NCI-H1092 treated with DMSO at 0.1 percent for 48 hours (cell line): Measurements from ENCODE around the gene CDKN2B-AS1.
A peak's percentile ranks its signal among the peaks of the same experiment; 100 is the strongest.

Experiments
- DNase-seq: peaks from one replicate; lab custom pipeline; 2025; lab: John Stamatoyannopoulos, UW

Gene CDKN2B-AS1

GRCh38 chr9:22117511-22118384 lies 123.2 kb downstream of the CDKN2B-AS1 start:
- no peak for DNase-seq

DNA sequence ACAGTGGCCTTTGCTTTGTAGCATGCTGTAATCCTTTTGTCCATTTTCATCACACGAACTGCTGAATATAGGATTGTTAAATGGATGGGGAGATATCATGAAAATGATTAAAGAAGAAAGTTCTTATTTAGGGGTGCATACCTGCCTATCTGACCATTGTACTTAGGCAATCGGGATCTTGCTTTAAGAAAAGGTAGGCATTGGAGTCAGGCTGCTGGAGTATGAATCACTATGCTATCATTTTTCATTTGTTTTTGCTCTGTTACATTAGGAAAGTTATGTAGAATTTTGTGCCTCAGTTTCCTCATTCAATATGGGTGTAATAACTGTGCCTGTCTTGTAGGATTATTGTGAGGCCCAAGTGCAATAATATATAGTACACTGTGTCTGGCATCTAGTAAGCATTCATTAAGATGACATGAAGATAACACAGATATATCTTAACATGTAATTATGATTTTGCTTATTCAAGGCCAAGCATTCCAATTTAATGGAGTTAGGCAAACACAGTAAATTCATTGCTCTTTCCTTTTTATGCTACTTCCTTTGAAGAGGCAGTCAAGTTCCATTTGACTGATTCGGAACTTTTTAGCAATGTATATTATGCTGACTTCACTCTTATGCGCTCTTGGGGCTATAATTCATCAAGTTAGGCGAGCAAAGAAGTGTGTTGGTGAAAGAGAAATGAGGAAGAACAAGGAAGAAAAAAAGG lies 124.4 kb downstream of the CDKN2B-AS1 start:
- DNase-seq, result no peak

DNA sequence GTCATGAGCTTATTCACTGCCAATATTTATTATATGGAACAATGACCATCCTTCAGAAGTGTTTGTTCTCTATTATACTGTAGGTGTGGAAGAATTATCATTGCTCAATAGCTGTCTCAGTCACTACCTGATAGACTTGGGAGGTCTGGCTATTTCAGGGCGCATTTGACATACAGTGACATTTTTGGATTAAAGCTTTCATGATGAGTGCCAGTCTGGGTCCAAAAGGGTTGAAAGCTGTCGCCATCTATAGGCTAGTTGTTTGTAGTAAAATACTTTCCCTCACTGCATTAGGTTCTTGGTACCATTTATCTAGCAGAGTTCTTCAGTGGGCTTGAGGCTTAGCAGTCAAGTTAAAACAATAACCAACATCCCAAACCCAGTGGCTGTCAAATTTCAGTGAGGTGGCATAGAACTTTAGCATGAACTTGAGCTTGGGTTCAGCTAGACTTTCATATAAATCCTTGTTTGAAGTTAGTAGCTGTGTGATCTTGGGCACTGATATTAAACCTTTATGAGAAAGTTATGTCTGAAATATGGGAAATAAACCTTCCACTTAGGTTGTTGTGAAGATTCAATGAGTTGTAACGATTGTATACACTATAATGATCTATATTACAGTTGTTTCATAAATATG lies 125.0 kb downstream of the CDKN2B-AS1 start:
- peak; percentile 28 for DNase-seq

DNA sequence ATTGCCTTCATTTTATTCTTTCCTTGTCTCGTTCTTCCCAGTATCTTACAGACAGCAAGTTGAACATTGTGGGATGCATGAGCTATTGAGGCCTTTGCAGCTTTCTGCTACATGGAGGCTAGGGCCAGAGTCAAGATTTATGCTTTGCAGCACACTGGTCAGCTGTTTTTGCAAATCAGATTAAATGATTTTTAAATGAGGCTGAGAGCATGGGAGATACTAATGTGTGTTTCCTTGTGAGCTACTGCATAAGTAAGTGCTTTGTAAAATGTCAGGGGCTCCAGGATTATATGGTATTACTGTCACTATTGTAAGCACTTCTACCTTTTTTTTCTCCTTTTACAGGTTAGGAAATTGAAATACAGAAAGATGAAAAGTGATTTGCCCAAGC lies 125.6 kb downstream of the CDKN2B-AS1 start:
- DNase-seq, result no peak

DNA sequence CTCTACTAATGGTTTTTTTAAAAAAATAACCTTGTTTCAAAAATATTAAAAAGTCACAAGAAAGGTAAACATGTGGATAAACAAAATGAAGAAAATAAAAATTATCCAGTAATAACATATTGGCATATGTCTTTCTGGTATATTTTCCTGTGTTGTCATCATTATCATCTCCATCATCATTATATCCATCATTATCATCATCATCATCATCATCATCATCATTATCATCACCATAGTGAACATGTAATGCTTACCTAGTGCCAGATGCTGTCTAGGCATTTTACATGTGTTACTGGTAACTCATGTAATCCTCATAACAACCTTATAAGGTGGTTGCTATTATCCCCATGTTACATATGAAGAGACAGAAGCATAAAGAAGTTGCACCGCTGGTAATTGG lies 126.0 kb downstream of the CDKN2B-AS1 start:
- no peak for DNase-seq

DNA sequence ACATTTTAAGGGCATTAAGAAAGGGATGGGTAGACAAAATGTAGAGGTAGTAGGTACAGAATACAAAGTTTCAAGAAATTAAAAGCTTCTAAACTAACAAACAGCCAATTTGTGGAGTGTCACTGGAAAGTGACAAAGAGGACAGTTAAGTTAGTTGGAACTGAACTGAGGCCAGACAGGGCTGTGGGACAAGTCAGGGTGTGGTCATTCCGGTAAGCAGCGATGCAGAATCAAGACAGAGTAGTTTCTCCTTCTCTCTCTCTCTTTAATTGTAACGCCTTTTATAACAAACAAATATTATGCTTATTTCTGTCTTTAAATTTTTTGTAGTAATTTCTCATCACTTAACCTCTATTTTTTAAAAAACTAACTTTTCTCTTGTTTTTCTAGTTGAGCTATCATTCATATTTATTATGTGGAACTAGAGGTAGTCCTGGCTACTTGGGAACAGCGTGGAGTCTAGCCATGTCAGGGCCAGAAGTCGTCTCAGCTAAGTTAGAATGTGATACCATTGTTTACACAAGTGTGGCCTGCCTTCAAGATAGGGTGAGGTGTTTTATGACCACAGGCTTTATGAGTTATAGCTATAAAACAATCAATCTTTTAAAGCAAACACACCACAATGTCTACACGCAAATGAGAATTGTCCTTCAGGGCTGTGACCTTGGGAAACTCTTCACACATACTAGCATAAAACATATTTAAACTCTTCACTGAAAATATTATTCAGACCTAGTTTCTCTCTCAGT lies 129.8 kb downstream of the CDKN2B-AS1 start:
- DNase-seq, result no peak

GRCh38 chr9:22129133-22129532 lies 134.5 kb downstream of the CDKN2B-AS1 start:
- no peak for DNase-seq

GRCh38 chr9:22129633-22130032 lies 135.0 kb downstream of the CDKN2B-AS1 start:
- no peak for DNase-seq

DNA sequence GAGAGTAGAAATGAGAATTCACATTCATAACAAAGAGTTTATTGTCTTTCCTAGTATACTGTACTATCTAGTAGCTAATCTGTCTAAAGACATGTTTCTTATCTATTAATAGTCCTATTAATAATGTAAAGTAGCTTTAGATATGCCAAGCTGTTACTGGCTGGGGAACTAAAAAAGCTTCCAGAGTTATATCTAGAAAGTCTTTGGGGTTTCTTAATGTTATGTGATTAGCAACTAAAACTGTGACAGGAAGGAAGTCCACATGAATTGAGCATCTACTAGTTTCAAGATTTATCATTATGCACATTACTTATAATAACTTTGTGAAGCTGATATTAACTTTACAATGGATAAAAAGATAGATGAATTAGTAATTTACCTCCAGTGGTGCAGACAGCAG lies 137.2 kb downstream of the CDKN2B-AS1 start:
- no peak for DNase-seq

- DNase-seq, result no peak
Observed at GRCh38 chr9:22134390-22134789, 139.8 kb downstream of the CDKN2B-AS1 start.

DNA sequence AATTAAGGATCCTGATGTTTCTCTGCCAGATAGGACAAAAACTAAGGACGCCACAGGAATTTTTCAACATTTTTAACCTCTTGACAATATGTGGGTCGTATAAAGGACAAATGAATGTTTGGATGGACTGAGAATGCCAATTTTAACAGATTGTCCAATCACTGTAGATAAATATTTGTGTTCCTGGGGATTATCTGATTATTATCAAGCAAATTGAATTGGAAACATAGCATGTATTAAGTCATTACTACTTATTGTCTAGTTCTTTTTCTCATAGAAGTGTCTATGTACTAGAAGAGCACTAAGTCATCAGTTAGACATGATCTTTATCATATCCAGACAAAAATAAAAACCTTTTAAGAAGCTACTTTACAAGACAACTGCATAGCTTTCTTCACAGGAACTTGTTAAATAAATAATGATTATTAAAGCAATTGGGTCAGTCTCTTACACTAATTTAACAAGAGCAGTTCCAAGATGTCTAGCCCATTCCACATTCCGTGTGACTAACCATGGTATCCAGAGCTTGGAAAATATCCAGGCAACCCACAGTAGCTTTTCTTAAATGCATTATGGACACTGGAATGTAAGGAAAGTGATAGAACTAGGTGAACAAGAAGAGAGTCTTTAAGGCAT lies 142.0 kb downstream of the CDKN2B-AS1 start:
- no peak for DNase-seq

- DNase-seq, result no peak
Observed at GRCh38 chr9:22138956-22139660, 144.5 kb downstream of the CDKN2B-AS1 start.

DNA sequence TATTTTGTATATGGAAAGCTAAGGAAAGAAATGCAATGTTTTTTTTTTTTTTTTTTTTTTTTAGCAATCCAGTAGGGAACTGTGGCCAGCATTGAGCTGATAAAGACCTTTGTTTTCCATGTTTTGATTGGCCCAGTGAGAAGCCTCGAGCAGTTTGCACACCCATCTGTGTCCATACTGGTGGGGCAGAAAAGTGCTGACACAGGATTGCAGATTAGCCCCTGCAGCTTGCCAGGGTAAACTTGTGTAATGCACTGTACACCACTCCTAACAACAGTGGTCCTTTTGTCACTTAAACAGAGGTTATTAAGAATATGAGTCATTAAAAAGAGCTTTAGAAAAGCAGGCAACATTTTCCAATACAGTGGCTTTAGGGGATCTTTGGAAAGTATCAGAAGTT lies 147.3 kb downstream of the CDKN2B-AS1 start:
- no peak for DNase-seq

- no peak for DNase-seq
Observed at GRCh38 chr9:22142671-22143070, 148.1 kb downstream of the CDKN2B-AS1 start.

DNA sequence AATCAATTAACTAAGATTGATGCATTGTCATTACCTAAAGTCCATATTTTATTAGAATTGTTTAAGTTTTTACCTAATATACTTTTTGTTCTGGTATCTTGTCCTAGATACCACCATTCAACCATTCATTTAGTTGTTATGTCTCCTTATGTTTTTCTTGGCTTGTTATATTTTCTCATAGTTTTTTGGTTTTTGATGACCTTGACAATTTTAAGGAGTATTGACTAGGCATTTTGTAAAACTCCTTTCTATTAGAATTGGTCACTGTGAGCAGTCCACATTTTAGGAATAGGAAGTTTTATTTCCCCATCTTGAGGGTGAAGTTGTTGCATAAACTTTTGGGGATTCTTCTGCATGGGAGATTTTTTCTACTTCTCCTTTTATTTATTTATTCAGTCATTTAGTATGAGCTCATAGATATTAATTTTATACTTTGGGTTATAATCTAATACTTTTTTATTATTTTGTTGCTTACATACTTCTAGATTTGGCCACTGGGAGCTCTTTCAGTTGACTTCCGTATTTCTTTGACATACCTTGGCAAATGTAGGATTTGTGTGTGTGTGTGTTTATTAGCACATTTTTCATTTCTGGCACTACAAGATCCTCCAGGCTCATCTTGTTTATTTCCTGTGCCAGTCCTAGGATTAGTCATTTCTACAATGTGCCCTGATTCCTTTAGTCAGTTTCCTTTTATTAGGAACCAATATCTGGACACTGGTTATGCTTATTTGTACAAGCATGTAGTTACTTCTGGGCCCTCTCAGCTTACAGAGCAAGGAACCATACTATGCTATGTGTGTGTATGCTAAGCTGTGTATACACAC lies 149.4 kb downstream of the CDKN2B-AS1 start:
- DNase-seq, result no peak

- DNase-seq, result no peak
Observed at GRCh38 chr9:22146604-22147003, 152.0 kb downstream of the CDKN2B-AS1 start.

DNA sequence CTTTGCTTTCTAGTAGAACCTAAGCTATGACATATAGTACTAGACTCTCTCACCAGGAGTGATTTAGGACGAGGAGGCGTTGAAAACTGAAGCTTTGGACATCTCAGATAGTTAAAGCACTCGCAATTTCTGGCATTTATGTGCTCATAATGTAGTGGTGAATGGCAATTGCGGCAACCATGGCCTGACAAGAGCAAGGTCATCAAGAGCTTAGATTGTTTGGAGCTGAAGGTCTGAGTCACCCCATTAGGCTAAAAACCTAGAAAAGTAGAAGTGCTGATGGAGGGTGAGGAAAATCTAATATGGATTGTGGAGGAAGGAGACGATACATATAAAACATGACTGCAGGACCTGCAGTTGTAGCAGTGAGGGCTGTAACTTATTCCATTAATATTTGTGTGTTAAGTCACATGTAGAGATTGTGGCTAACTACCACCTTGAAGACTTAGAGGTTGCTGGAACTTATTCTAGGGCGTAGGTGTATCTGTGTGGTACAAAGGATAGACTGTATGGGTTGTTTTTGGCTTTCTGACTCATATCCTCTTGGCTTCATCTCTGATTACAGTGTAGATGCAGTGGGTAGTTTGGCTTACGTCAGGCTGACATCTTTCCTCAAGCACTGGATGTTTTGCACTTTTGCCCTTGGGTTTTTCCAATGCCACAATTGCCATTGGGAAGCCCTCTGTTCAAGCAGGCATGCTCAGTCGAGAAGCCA lies 153.4 kb downstream of the CDKN2B-AS1 start:
- no peak for DNase-seq

- DNase-seq, result no peak
Observed at GRCh38 chr9:22148528-22148875, 153.9 kb downstream of the CDKN2B-AS1 start.

DNA sequence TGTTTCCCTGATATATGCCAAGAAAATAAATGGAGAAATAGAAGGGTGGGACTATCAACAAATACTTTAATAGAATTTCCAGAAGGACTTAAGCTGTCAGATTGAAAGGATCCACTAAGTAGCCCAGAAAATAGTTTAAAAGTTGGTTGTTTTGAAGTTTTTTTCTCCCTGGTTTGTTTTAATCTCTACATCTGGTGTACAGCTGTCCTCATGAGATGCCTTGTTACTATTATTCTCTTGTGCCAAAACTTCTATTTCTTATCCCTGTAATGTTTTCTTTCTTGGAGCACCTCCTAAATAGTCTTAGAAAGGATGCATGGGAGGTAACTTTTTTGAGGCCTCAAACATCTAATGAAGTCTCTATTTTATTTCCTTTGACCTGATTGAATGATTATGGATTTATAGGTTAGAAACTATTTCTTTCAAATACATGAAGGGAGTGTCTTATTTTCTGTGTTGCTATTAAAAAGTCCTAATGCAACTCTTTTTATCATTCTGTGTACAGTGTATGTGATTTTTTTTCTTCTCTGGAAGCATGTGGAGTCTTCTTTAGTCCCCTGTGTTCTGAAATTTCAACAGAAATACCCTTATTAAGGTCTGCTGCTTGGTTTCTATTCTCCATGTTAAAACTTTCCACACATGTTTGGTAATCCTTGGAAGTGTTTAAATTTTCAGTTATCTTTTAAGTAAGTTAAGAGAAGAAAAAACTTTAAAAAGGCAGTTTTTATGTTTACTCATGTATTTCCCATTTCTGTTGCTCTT lies 154.5 kb downstream of the CDKN2B-AS1 start:
- no peak for DNase-seq
